SKM-1 (cell line): Measurements from ENCODE around the gene DRC1.
A peak's percentile ranks its signal among the peaks of the same experiment; 100 is the strongest.

Source experiments
- DNase-seq: peaks from one replicate; lab custom pipeline; 2025; ENCODE audit not compliant: unreplicated experiment; lab: John Stamatoyannopoulos, UW

DRC1 gene

GRCh38 chr2:26489213-26489850 lies 87.6 kb downstream of the DRC1 start:
- no peak for DNase-seq

- no peak for DNase-seq
Observed at GRCh38 chr2:26491563-26492167, 89.9 kb downstream of the DRC1 start.

GRCh38 chr2:26492749-26493515 lies 91.2 kb downstream of the DRC1 start:
- DNase-seq = peak; percentile 48

- DNase-seq = no peak
Observed at GRCh38 chr2:26493566-26493965, 91.8 kb downstream of the DRC1 start.

- no peak for DNase-seq
Observed at GRCh38 chr2:26494199-26494598, 92.5 kb downstream of the DRC1 start.

- DNase-seq = no peak
Observed at GRCh38 chr2:26494891-26495290, 93.2 kb downstream of the DRC1 start.

GRCh38 chr2:26495705-26496297 lies 94.1 kb downstream of the DRC1 start:
- no peak for DNase-seq

GRCh38 chr2:26500406-26500805 lies 98.7 kb downstream of the DRC1 start:
- no peak for DNase-seq

GRCh38 chr2:26503231-26503880 lies 101.6 kb downstream of the DRC1 start:
- peak; percentile 66 for DNase-seq

GRCh38 chr2:26504002-26504401 lies 102.3 kb downstream of the DRC1 start:
- no peak for DNase-seq

GRCh38 chr2:26506279-26506678 lies 104.6 kb downstream of the DRC1 start:
- DNase-seq = no peak
